ENCODE measurements around the gene TEAD1. TPM values are rescaled to one million over a fixed set of nuclear protein-coding genes. Genes with fewer than 3 reads are reported as not detected.

TEAD1 gene
- total RNA-seq, 1 experiment from 2014 or later = 102 TPM

DNA sequence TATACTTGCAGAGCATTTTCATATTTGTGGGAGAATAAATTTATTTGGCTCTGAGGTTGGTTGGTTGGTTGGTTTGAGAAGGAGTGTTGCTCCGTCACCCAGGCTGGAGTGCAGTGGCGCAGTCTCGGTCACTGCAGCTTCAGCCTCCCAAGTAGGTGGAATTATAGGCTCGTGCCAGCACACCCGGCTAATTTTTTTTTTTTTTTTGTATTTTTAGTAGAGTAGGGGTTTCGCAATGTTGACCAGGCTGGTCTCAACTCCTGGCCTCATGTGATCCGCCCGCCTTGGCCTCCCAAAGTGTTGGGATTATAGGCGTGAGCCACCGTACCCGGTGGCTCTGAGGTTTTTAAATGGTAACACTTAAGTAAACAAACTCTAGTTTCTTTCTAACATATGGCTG, 161.1 kb downstream of the TEAD1 start:
- CTCF ChIA-PET = no interaction called here

DNA sequence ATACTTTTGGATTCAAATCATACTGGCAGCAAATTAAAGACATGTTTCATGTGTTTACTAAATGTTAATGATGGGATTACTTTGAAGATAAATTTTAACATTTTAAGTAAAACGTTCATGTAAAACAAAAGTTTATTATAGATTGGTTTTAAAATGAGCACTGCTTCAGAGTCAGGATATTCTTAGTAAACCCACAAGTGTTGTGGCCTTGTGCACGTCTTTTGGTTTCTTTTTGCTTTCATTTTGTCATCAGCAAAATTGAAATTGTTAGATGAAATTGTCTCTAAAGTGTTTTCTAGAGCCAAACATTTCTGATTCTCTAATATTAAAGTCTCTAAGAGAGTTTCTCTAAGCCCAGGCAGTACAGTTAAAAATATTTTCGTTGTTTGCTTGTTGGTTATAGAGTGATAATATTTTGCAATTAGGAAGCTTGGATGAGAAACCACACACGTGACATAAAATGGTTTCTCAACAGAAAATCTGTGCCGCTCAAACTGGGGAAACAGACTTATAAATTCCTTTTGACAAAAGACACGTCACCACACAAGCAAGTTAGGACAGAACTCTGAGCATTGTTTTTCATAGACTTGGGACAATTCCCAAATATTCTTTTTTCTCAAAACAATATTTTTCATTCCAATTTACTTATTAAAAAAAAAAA, 164.4 kb downstream of the TEAD1 start:
- peaks cover 38% of the 10 kb centered on the region for H3K4me1 ChIP-seq (ENCODE audit: control insufficient read depth, insufficient read depth, low read length)
- H3K4me3 ChIP-seq (ENCODE audit: low read depth in 2 of 2, low read length in 2 of 2) = no peak overlapping the region
- in situ Hi-C loops (cut with HindIII; ENCODE audit: low pct_unique_long_range_greater_than_20kb, low sequenced_read_pairs) = no loop called here
- H3K27ac ChIP-seq (ENCODE audit: low read length) = no peak overlapping the region
- TF ChIP-seq POLR2AphosphoS5 (IDR thresholded peaks at IDR 0.05; ENCODE audit: low read depth, low read length) (no peak), TCF7L2 (IDR thresholded peaks at IDR 0.05; ENCODE audit: low read depth, low read length) (no peak), SIN3A (IDR thresholded peaks at IDR 0.05; ENCODE audit: borderline replicate concordance, insufficient read depth, low read depth, low read length) (no peak)
- TF ChIP-seq, protein P1, sequence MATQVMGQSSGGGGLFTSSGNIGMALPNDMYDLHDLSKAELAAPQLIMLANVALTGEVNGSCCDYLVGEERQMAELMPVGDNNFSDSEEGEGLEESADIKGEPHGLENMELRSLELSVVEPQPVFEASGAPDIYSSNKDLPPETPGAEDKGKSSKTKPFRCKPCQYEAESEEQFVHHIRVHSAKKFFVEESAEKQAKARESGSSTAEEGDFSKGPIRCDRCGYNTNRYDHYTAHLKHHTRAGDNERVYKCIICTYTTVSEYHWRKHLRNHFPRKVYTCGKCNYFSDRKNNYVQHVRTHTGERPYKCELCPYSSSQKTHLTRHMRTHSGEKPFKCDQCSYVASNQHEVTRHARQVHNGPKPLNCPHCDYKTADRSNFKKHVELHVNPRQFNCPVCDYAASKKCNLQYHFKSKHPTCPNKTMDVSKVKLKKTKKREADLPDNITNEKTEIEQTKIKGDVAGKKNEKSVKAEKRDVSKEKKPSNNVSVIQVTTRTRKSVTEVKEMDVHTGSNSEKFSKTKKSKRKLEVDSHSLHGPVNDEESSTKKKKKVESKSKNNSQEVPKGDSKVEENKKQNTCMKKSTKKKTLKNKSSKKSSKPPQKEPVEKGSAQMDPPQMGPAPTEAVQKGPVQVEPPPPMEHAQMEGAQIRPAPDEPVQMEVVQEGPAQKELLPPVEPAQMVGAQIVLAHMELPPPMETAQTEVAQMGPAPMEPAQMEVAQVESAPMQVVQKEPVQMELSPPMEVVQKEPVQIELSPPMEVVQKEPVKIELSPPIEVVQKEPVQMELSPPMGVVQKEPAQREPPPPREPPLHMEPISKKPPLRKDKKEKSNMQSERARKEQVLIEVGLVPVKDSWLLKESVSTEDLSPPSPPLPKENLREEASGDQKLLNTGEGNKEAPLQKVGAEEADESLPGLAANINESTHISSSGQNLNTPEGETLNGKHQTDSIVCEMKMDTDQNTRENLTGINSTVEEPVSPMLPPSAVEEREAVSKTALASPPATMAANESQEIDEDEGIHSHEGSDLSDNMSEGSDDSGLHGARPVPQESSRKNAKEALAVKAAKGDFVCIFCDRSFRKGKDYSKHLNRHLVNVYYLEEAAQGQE (IDR thresholded peaks at IDR 0.05; ENCODE audit: insufficient read depth in 1 of 2, low read depth in 2 of 2, low read length in 1 of 2) = no peak
- TF ChIP-seq, protein P2, sequence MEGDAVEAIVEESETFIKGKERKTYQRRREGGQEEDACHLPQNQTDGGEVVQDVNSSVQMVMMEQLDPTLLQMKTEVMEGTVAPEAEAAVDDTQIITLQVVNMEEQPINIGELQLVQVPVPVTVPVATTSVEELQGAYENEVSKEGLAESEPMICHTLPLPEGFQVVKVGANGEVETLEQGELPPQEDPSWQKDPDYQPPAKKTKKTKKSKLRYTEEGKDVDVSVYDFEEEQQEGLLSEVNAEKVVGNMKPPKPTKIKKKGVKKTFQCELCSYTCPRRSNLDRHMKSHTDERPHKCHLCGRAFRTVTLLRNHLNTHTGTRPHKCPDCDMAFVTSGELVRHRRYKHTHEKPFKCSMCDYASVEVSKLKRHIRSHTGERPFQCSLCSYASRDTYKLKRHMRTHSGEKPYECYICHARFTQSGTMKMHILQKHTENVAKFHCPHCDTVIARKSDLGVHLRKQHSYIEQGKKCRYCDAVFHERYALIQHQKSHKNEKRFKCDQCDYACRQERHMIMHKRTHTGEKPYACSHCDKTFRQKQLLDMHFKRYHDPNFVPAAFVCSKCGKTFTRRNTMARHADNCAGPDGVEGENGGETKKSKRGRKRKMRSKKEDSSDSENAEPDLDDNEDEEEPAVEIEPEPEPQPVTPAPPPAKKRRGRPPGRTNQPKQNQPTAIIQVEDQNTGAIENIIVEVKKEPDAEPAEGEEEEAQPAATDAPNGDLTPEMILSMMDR (IDR thresholded peaks at IDR 0.05) = no peak
- intact Hi-C loops (cut with micrococcal nuclease; ENCODE audit: unreplicated experiment) = no loop called here
- no TSS peak for BruUV-seq (replicated peaks)
- no peaks in the 10 kb centered on the region for H3K9me3 ChIP-seq (ENCODE audit: control insufficient read depth, insufficient read depth, low read depth, low read length)
- H3K36me3 ChIP-seq (ENCODE audit: control insufficient read depth, insufficient read depth, low read length) = no peaks in the 10 kb centered on the region
- ATAC-seq (no peak), DNase-seq (ENCODE audit: low read depth, low spot score) (no peak)
- ChIA-PET CTCF (no interaction called here), POLR2A (no interaction called here)
- H3K27me3 ChIP-seq (ENCODE audit: control insufficient read depth, insufficient read depth, low read length) = no peaks in the 10 kb centered on the region

More for the DNA sequence above, 161.1 kb downstream of the TEAD1 start:
- Histone ChIP-seq H3K36me3 (ENCODE audit: control insufficient read depth, insufficient read depth, low read length) (no peaks in the 10 kb centered on the region), H3K4me3 (ENCODE audit: low read depth in 2 of 2, low read length in 2 of 2) (no peak overlapping the region), H3K4me1 (ENCODE audit: control insufficient read depth, insufficient read depth, low read length) (peaks cover 28% of the 10 kb centered on the region), H3K27me3 (ENCODE audit: control insufficient read depth, insufficient read depth, low read length) (no peaks in the 10 kb centered on the region), H3K27ac (ENCODE audit: low read length) (no peak overlapping the region), H3K9me3 (ENCODE audit: control insufficient read depth, insufficient read depth, low read depth, low read length) (no peaks in the 10 kb centered on the region)
- ATAC-seq (no peak), DNase-seq (ENCODE audit: low read depth, low spot score) (no peak)
- no TSS peak for BruUV-seq (replicated peaks)
- POLR2A ChIA-PET = interaction anchor here (0.6 to 0.7 kb wide), 2 partner anchors 8 to 10 kb away, joined by 6 to 12 read pairs; no protein-coding TSS in a partner anchor
- in situ Hi-C loops (cut with HindIII; ENCODE audit: low pct_unique_long_range_greater_than_20kb, low sequenced_read_pairs) (no loop called here), intact Hi-C loops (cut with micrococcal nuclease; ENCODE audit: unreplicated experiment) (no loop called here)
- TF ChIP-seq, protein P2 (IDR thresholded peaks at IDR 0.05) = no peak
- TF ChIP-seq TCF7L2 (IDR thresholded peaks at IDR 0.05; ENCODE audit: low read depth, low read length) (no peak), SIN3A (IDR thresholded peaks at IDR 0.05; ENCODE audit: borderline replicate concordance, insufficient read depth, low read depth, low read length) (no peak), POLR2AphosphoS5 (IDR thresholded peaks at IDR 0.05; ENCODE audit: low read depth, low read length) (no peak)
- TF ChIP-seq, protein P1 (IDR thresholded peaks at IDR 0.05; ENCODE audit: insufficient read depth in 1 of 2, low read depth in 2 of 2, low read length in 1 of 2) = no peak
